HepG2 (cell line): Measurements from ENCODE around the gene RAPGEF6. TPM values are rescaled to one million over a fixed set of nuclear protein-coding genes. Genes with fewer than 3 reads are reported as not detected.
A peak's percentile ranks its signal among the peaks of the same experiment; 100 is the strongest.

ENCODE experiments used
- ATAC-seq: fragments of 200-7000 bp; cut with Tn5 transposase; 3 replicates; pipeline ENCODE4 v1.9.1; 2020; ENCODE audit warnings: mild to moderate bottlenecking, moderate library complexity
- BruUV-seq: library from RNA; stranded (reverse); fragments of 400-500 nt; replicated peaks from 2 replicates; lab custom pipeline; 2021; lab: Mats Ljungman, UMichigan
- CTCF ChIA-PET: fragments of 300-600 bp; formaldehyde crosslinking; extraction: SDS; loops from one replicate; lab custom pipeline; 2021; ENCODE audit warnings: low total read pairs, inconsistent platforms, low intra/inter-chr PET ratio; lab: Yijun Ruan, JAX
- POLR2A ChIA-PET: fragments of 350-600 bp; sonication (Branson Sonifier 250); formaldehyde crosslinking; loops from one replicate; lab custom pipeline; 2020; ENCODE audit warnings: antibody characterized with exemption, inconsistent platforms; lab: Yijun Ruan, JAX
- DNase-seq: peaks from one replicate; pipeline ENCODE4 v3.0.0-alpha.2; 2015; ENCODE audit warnings: low spot score
- FAIRE-seq: peaks from 3 replicates; lab custom pipeline; 2011; peaks lifted over from hg19 to GRCh38; lab: Jason Lieb, UNC
- H2AFZ ChIP-seq: one replicate; pipeline ENCODE4 v1.6.1; 2011; ENCODE audit warnings: low read length, inconsistent platforms
- H3K27ac ChIP-seq: fragments of 300-600 bp; 3 replicates; pipeline ENCODE4 v1.8.0; 2011; ENCODE audit warnings: mixed run types, mild to moderate bottlenecking, mixed read lengths, low read length, inconsistent platforms; ENCODE audit not compliant: insufficient read depth; ENCODE audit errors: extremely low read length
- H3K27me3 ChIP-seq, 2 experiments: fragments of 200-600 bp in 1 of 2; 2 replicates in 1 of 2; 3 replicates in 1 of 2; pipeline versions ENCODE4 v1.6.0 to v1.8.0; 2011; ENCODE audit warnings: low read length in 2 of 2, mild to moderate bottlenecking in 2 of 2, moderate library complexity in 2 of 2, inconsistent platforms in 1 of 2; ENCODE audit not compliant: insufficient read depth in 2 of 2, control insufficient read depth in 1 of 2
- H3K36me3 ChIP-seq, 2 experiments: fragments of 200-600 bp in 1 of 2; replicated peaks in 1 of 2; 2 replicates in 1 of 2; 3 replicates in 1 of 2; pipeline versions ENCODE4 v1.5.1 to v1.8.0; 2011; ENCODE audit warnings: low read length in 2 of 2, inconsistent platforms in 1 of 2; ENCODE audit not compliant: insufficient read depth in 2 of 2, control insufficient read depth in 1 of 2
- H3K4me1 ChIP-seq: 2 replicates; pipeline ENCODE4 v1.5.1; 2012; ENCODE audit warnings: low read length, inconsistent platforms; ENCODE audit not compliant: insufficient read depth
- H3K4me2 ChIP-seq: 2 replicates; pipeline ENCODE4 v1.6.0; 2011; ENCODE audit warnings: low read depth, low read length, inconsistent platforms
- H3K4me3 ChIP-seq, 3 experiments: fragments of 200-600 bp in 1 of 3; sonication (generic), shearing (Covaris generic) in 1 of 3; replicated peaks in 1 of 3; 2 replicates each; pipeline ENCODE4 v1.5.1; 2011 to 2016; ENCODE audit warnings: low read length in 3 of 3, inconsistent platforms in 2 of 3, low read depth in 2 of 3, mild to moderate bottlenecking in 2 of 3, control low read depth in 1 of 3, mixed read lengths in 1 of 3; ENCODE audit not compliant: insufficient read depth in 1 of 3
- H3K79me2 ChIP-seq: one replicate; pipeline ENCODE4 v1.6.1; 2011; ENCODE audit warnings: low read length, inconsistent platforms; ENCODE audit not compliant: insufficient read depth
- H3K9ac ChIP-seq: 2 replicates; pipeline ENCODE4 v1.6.0; 2011; ENCODE audit warnings: mild to moderate bottlenecking, low read depth, low read length, inconsistent platforms; ENCODE audit not compliant: insufficient read depth
- H3K9me3 ChIP-seq: 2 replicates; pipeline ENCODE4 v1.5.1; 2012; ENCODE audit warnings: mild to moderate bottlenecking, low read length
- H4K20me1 ChIP-seq: 2 replicates; pipeline ENCODE4 v1.6.0; 2011; ENCODE audit warnings: inconsistent platforms, mild to moderate bottlenecking, low read length, moderate library complexity; ENCODE audit not compliant: insufficient read depth
- MAF1 ChIP-seq: sonication (generic); formaldehyde crosslinking; IDR thresholded peaks from 2 replicates; pipeline ENCODE4 v1.5.0; 2020; ENCODE audit warnings: missing genetic modification reagents, borderline replicate concordance
- NR2F6 ChIP-seq, 2 experiments: IDR thresholded peaks; 2 replicates each; pipeline ENCODE4 v1.6.1; 2016; ENCODE audit warnings: antibody characterized with exemption in 1 of 2, mild to moderate bottlenecking in 1 of 2
- RBFOX2 ChIP-seq: fragments of 200-400 bp; formaldehyde crosslinking; IDR thresholded peaks from 2 replicates; pipeline ENCODE4 v1.6.1; 2017; ENCODE audit warnings: low read depth, mild to moderate bottlenecking, low read length
- ZNF543 ChIP-seq: sonication (generic); formaldehyde crosslinking; IDR thresholded peaks from 2 replicates; pipeline ENCODE4 v1.4.0; 2020; ENCODE audit warnings: mild to moderate bottlenecking, missing genetic modification reagents
- ZNF598 ChIP-seq: sonication (generic); formaldehyde crosslinking; IDR thresholded peaks from 2 replicates; pipeline ENCODE4 v1.5.1; 2020; ENCODE audit warnings: mild to moderate bottlenecking, missing genetic modification reagents, borderline replicate concordance
- WGBS: methylation state at CpG from one replicate; pipeline ENCODE4 v1.1.6; 2017; ENCODE audit warnings: low lambda C conversion rate; 5-methylcytosine and 5-hydroxymethylcytosine counted together
- in situ Hi-C: cut with HindIII; loops from 2 replicates; pipeline ENCODE4 v1.10.0; 2017; ENCODE audit warnings: low pct_unique_long_range_greater_than_20kb; ENCODE audit not compliant: extremely low pct_ligation_motif_present
- intact Hi-C: fragments of 100-400 bp; cut with micrococcal nuclease; formaldehyde crosslinking; loops from one replicate; pipeline ENCODE4 v1.10.0; 2022; ENCODE audit not compliant: unreplicated experiment
- polyA plus RNA-seq, 8 experiments: library from polyadenylated mRNA; depleted of rRNA in 3 of 8; stranded (reverse) in 7 of 8; unstranded in 1 of 8; fragments of >200 nt; fragmentation: Illumina TruSeq in 4 of 8; extraction: Trizol in 4 of 8; gene quantifications; 2 replicates each; pipeline versions ENCODE4 v1.2.1 to v1.2.3, GENCODE V29; 2011 to 2016; ENCODE audit warnings: low read depth in 4 of 8, missing spikeins in 1 of 8, mixed read lengths in 1 of 8; ENCODE audit not compliant: insufficient read depth in 1 of 8
- total RNA-seq, 5 experiments: library from RNA; depleted of rRNA; stranded (reverse); fragments of >200 nt; fragmentation: Illumina TruSeq; extraction: Trizol; gene quantifications; 2 replicates each; pipeline ENCODE4 v1.2.3, GENCODE V29; 2016; ENCODE audit warnings: low read depth in 1 of 5
- TF ChIP-seq, protein P1 (sequence below): sonication (generic); formaldehyde crosslinking; IDR thresholded peaks from one replicate; pipeline ENCODE4 v1.5.1; 2020; ENCODE audit warnings: mild to moderate bottlenecking, missing genetic modification reagents; ENCODE audit errors: not compliant biosample characterization
- TF ChIP-seq, protein P2 (sequence below): sonication (generic); formaldehyde crosslinking; IDR thresholded peaks from 2 replicates; pipeline ENCODE4 v1.4.0; 2020; ENCODE audit warnings: missing genetic modification reagents

The RAPGEF6 gene
- total and polyA plus RNA-seq, 2 of the 13 experiments (the other 11 are each of a cell fraction or from before 2014, with no cell fraction given) = 7.7 to 24.6 TPM

DNA sequence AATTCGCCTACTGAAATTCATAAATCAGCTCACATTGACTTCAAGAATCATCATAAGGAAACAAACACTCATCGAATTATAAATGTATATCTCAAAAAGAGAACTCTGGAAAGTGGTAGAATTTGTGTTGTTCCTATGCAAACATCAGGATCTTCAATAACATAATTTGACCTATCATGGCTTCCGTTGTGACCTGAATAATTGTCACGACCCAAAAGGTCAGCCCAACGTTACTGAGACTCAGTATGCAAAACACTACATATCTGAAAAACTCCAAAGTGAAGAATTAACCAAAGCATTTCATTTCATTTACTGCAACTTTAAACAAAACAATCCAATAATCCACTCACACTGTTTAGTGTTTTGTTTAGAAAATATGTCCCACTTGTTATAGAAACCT lies 1.2 kb downstream of the RAPGEF6 start:
- ChIA-PET CTCF (no interaction called here), POLR2A (interaction anchor here (1.2 to 3.0 kb wide), 3 partner anchors 24 to 374 kb away, joined by 3 to 31 read pairs (median 6); no protein-coding TSS in a partner anchor)
- in situ Hi-C loops = no loop called here
- H3K9me3 ChIP-seq = no peaks in the 10 kb centered on the region
- peak overlapping the region; percentile 77 to 99 (median 92); a peak in 5 of 6 replicates for H3K4me3 ChIP-seq
- peaks cover 61% of the 10 kb centered on the region for H3K79me2 ChIP-seq
- FAIRE-seq (no peak), DNase-seq (no peak), ATAC-seq (no peak)
- H3K4me2 ChIP-seq = peak overlapping the region; percentile 83
- H3K27ac ChIP-seq = peak overlapping the region; percentile 94
- H3K4me1 ChIP-seq = peaks cover 56% of the 10 kb centered on the region
- no peaks in the 10 kb centered on the region; a peak in 1 of 5 replicates for H3K27me3 ChIP-seq
- no peaks in the 10 kb centered on the region for H3K36me3 ChIP-seq
- no peak overlapping the region for H2AFZ ChIP-seq
- no TSS peak for BruUV-seq
- H3K9ac ChIP-seq = peak overlapping the region; percentile 97
- H4K20me1 ChIP-seq = peaks cover 13% of the 10 kb centered on the region
- intact Hi-C loops = loop anchor here (1.0 kb wide), 1 partner anchor 24 kb away; no protein-coding TSS in a partner anchor
- TF ChIP-seq MAF1 (CRISPR knock-in tag) (no peak), NR2F6 (IDR thresholded peaks at IDR 0.05) (no peak; the same call in 1 of the 2 replicates), NR2F6 (CRISPR knock-in tag; IDR thresholded peaks at IDR 0.05) (peak; percentile 28; the same call in 1 of the 2 replicates)
- TF ChIP-seq, all 625 proteins: peak for 1
- WGBS = 11% methylated on average over 5 of the region's 5 CpGs

DNA sequence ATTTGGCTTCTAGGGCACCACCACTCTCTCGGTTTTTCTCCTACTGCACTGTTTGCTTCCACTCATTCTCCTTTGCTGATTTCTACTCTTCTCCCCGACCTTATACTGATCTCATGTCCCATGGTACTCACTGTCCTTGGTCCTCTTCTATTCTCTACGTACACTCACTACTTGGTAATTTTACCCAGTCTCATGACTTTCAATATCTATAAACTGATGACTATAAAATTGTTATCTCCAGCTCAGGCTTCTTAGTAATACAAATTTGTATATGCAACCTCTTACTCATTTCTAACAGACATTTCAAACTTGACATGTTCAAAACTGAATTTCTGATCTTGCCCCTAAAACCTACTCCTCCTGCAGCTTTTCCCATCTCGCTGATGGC lies 4.1 kb downstream of the RAPGEF6 start:
- H3K4me1 ChIP-seq = peaks cover 67% of the 10 kb centered on the region
- BruUV-seq = no TSS peak
- POLR2A ChIA-PET = interaction anchor here (1.0 to 2.1 kb wide), 3 partner anchors 18 to 366 kb away, joined by 3 to 11 read pairs (median 3); no protein-coding TSS in a partner anchor
- intact Hi-C loops = no loop called here
- CTCF ChIA-PET = no interaction called here
- in situ Hi-C loops = no loop called here
- peaks cover 13% of the 10 kb centered on the region for H4K20me1 ChIP-seq
- H3K9ac ChIP-seq = peak overlapping the region; percentile 53
- DNase-seq (no peak), ATAC-seq (peak; percentile 21), FAIRE-seq (no peak)
- peak overlapping the region; percentile 66 for H3K27ac ChIP-seq
- WGBS = 19% methylated on average over 4 of the region's 4 CpGs
- H3K79me2 ChIP-seq = peaks cover 90% of the 10 kb centered on the region
- no peak overlapping the region for H2AFZ ChIP-seq
- peak overlapping the region in 2 of 3 experiments; percentile 27 to 30; a peak in 3 of 6 replicates for H3K4me3 ChIP-seq
- no peaks in the 10 kb centered on the region for H3K9me3 ChIP-seq
- no peaks in the 10 kb centered on the region; a peak in 1 of 5 replicates for H3K27me3 ChIP-seq
- H3K36me3 ChIP-seq = 0 out of 5 replicates have a peak, but pooled peaks cover 0 to 4% of the 10 kb centered on the region in 2 experiments
- peak overlapping the region; percentile 66 for H3K4me2 ChIP-seq
- TF ChIP-seq ZNF598 (CRISPR knock-in tag) (no peak), ZNF543 (CRISPR knock-in tag) (0 out of 2 replicates have a peak, but pooled peaks have one; percentile 42), RBFOX2 (0 out of 2 replicates have a peak, but pooled peaks have one; percentile 20)
- TF ChIP-seq, protein P1, sequence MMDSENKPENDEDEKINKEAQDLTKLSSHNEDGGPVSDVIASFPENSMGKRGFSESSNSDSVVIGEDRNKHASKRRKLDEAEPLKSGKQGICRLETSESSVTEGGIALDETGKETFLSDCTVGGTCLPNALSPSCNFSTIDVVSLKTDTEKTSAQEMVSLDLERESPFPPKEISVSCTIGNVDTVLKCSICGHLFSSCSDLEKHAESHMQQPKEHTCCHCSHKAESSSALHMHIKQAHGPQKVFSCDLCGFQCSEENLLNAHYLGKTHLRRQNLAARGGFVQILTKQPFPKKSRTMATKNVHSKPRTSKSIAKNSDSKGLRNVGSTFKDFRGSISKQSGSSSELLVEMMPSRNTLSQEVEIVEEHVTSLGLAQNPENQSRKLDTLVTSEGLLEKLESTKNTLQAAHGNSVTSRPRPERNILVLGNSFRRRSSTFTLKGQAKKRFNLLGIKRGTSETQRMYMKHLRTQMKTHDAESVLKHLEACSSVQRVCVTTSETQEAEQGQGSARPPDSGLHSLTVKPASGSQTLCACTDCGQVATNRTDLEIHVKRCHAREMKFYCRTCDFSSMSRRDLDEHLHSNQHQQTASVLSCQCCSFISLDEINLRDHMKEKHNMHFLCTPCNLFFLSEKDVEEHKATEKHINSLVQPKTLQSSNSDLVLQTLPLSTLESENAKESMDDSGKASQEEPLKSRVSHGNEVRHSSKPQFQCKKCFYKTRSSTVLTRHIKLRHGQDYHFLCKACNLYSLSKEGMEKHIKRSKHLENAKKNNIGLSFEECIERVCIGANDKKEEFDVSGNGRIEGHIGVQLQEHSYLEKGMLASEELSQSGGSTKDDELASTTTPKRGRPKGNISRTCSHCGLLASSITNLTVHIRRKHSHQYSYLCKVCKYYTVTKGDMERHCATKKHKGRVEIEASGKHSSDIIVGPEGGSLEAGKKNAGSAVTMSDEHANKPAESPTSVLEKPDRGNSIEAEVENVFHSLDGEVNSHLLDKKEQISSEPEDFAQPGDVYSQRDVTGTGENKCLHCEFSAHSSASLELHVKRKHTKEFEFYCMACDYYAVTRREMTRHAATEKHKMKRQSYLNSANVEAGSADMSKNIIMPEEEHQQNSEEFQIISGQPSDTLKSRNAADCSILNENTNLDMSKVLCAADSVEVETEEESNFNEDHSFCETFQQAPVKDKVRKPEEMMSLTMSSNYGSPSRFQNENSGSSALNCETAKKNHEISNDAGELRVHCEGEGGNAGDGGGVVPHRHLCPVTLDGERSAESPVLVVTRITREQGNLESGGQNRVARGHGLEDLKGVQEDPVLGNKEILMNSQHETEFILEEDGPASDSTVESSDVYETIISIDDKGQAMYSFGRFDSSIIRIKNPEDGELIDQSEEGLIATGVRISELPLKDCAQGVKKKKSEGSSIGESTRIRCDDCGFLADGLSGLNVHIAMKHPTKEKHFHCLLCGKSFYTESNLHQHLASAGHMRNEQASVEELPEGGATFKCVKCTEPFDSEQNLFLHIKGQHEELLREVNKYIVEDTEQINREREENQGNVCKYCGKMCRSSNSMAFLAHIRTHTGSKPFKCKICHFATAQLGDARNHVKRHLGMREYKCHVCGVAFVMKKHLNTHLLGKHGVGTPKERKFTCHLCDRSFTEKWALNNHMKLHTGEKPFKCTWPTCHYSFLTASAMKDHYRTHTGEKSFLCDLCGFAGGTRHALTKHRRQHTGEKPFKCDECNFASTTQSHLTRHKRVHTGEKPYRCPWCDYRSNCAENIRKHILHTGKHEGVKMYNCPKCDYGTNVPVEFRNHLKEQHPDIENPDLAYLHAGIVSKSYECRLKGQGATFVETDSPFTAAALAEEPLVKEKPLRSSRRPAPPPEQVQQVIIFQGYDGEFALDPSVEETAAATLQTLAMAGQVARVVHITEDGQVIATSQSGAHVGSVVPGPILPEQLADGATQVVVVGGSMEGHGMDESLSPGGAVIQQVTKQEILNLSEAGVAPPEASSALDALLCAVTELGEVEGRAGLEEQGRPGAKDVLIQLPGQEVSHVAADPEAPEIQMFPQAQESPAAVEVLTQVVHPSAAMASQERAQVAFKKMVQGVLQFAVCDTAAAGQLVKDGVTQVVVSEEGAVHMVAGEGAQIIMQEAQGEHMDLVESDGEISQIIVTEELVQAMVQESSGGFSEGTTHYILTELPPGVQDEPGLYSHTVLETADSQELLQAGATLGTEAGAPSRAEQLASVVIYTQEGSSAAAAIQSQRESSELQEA = no peak
- TF ChIP-seq, protein P2, sequence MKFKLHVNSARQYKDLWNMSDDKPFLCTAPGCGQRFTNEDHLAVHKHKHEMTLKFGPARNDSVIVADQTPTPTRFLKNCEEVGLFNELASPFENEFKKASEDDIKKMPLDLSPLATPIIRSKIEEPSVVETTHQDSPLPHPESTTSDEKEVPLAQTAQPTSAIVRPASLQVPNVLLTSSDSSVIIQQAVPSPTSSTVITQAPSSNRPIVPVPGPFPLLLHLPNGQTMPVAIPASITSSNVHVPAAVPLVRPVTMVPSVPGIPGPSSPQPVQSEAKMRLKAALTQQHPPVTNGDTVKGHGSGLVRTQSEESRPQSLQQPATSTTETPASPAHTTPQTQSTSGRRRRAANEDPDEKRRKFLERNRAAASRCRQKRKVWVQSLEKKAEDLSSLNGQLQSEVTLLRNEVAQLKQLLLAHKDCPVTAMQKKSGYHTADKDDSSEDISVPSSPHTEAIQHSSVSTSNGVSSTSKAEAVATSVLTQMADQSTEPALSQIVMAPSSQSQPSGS (CRISPR knock-in tag) = 0 out of 2 replicates have a peak, but pooled peaks have one; percentile 0
